Measurements from ENCODE around the gene CCDC148. TPM values are rescaled to one million over a fixed set of nuclear protein-coding genes. Genes with fewer than 3 reads are reported as not detected.

Gene CCDC148
- total and polyA plus RNA-seq, 2 donors (not counting 3 experiments of a cell fraction or from before 2014, with no cell fraction given): 0.04 to 0.69 TPM

- TF ChIP-seq POLR2AphosphoS5 (IDR thresholded peaks at IDR 0.05; ENCODE audit: insufficient read depth, low read depth, low read length) (no peak), JUN (IDR thresholded peaks at IDR 0.05; ENCODE audit: borderline replicate concordance, insufficient read depth, insufficient read length, low read depth) (no peak), CTCF (IDR thresholded peaks at IDR 0.05; ENCODE audit: extremely low read depth in 1 of 2, insufficient read depth in 1 of 2, low read depth in 1 of 2, low read length in 2 of 2) (no peak), POLR2A (IDR thresholded peaks at IDR 0.05; ENCODE audit: low read depth, low read length) (no peak), EZH2 (IDR thresholded peaks at IDR 0.05; ENCODE audit: borderline replicate concordance, low read depth, low read length, severe bottlenecking) (no peak), MYC (IDR thresholded peaks at IDR 0.05; ENCODE audit: low read depth, low read length) (no peak), FOS (IDR thresholded peaks at IDR 0.05; ENCODE audit: borderline replicate concordance, insufficient read depth, low read length) (no peak), GATA2 (IDR thresholded peaks at IDR 0.05; ENCODE audit: insufficient read depth, insufficient read length, low read depth, low read length) (no peak)
- TF ChIP-seq, protein P1, sequence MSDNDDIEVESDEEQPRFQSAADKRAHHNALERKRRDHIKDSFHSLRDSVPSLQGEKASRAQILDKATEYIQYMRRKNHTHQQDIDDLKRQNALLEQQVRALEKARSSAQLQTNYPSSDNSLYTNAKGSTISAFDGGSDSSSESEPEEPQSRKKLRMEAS (IDR thresholded peaks at IDR 0.05; ENCODE audit: insufficient read depth, insufficient read length): no peak
- dilution Hi-C loops (cut with MboI; ENCODE audit: extremely low pct_ligation_motif_present, low sequenced_read_pairs) (no loop called here), intact Hi-C loops (cut with micrococcal nuclease) (no loop called here)
- Histone ChIP-seq H3K4me3 (replicated peaks in 1 of 3; ENCODE audit: insufficient read depth in 1 of 3, low read depth in 1 of 3, low read length in 3 of 3) (no peak overlapping the region), H3K4me1 (ENCODE audit: control insufficient read depth, extremely low read depth, insufficient read depth, low read length) (no peaks in the 10 kb centered on the region), H3K36me3 (ENCODE audit: control insufficient read depth in 2 of 2, extremely low read depth in 1 of 2, insufficient read depth in 2 of 2, low read length in 2 of 2) (no peaks in the 10 kb centered on the region), H3K27ac (ENCODE audit: insufficient read depth, low read depth, low read length) (no peak overlapping the region), H2AFZ (ENCODE audit: low read depth, low read length) (no peak overlapping the region), H3K4me2 (ENCODE audit: insufficient read depth, low read length) (no peak overlapping the region), H3K9ac (replicated peaks; ENCODE audit: extremely low read depth, insufficient read depth, low read length) (no peak overlapping the region), H3K27me3 (ENCODE audit: control insufficient read depth in 2 of 2, insufficient read depth in 2 of 2, low read length in 2 of 2) (peaks cover 2 to 4% of the 10 kb centered on the region in 2 experiments), H3K9me3 (replicated peaks; ENCODE audit: control insufficient read depth, insufficient read depth, low read length) (no peaks in the 10 kb centered on the region), H3K79me2 (ENCODE audit: control insufficient read depth, insufficient read depth, low read length) (no peaks in the 10 kb centered on the region), H3K9me1 (replicated peaks; ENCODE audit: control insufficient read depth, extremely low read depth, insufficient read depth, low read length) (no peaks in the 10 kb centered on the region), H4K20me1 (replicated peaks; ENCODE audit: control insufficient read depth, extremely low read depth, insufficient read depth, low read length) (no peaks in the 10 kb centered on the region)
- no TSS peak for BruUV-seq (replicated peaks)
- FAIRE-seq (no peak), DNase-seq (ENCODE audit: low read depth, low spot score) (no peak)
- CTCF ChIA-PET: no interaction called here
- POLR2A ChIA-PET: no interaction called here
Observed at GRCh38 chr2:158269143-158269542, 187.4 kb downstream of the CCDC148 start.

Data from endothelial cell of umbilical vein (primary cell).